SK-N-SH (cell line): ENCODE results near the gene ABHD4. TPM values are rescaled to one million over a fixed set of nuclear protein-coding genes. Genes with fewer than 3 reads are reported as not detected.

ENCODE experiments used
- CTCF ChIA-PET: fragments of 300-600, 350-600 bp; formaldehyde crosslinking; extraction: SDS; loops from one replicate; lab custom pipeline; 2021; lab: Yijun Ruan, JAX
- POLR2A ChIA-PET: fragments of 350-600 bp; sonication (Branson Sonifier 250); formaldehyde crosslinking; extraction: SDS; loops from one replicate; lab custom pipeline; 2020; ENCODE audit warnings: antibody characterized with exemption, inconsistent platforms; lab: Yijun Ruan, JAX
- DNase-seq: peaks from one replicate; pipeline ENCODE4 v3.0.0; 2012
- H2AFZ ChIP-seq: fragments of 200-600 bp; sonication (generic); 2 replicates; pipeline ENCODE4 v1.8.1; 2016; ENCODE audit warnings: antibody characterized with exemption, mild to moderate bottlenecking, low read depth
- H3F3A ChIP-seq: fragments of 200-600 bp; sonication (generic); replicated peaks from 2 replicates; pipeline ENCODE3; 2016; ENCODE audit warnings: antibody characterized with exemption, mild to moderate bottlenecking; ENCODE audit not compliant: insufficient read depth
- H3K27ac ChIP-seq, 2 experiments: fragments of 200-500 bp in 1 of 2; fragments of 200-600 bp in 1 of 2; sonication (Bioruptor generic) in 1 of 2; sonication (generic), shearing (Covaris generic) in 1 of 2; 2 replicates each; pipeline versions ENCODE4 v1.5.1 to v1.6.1; 2014 to 2016; ENCODE audit warnings: low read depth in 2 of 2, inconsistent platforms in 1 of 2, low read length in 1 of 2, mild to moderate bottlenecking in 1 of 2, mixed read lengths in 1 of 2
- H3K27me3 ChIP-seq: fragments of 200-600 bp; sonication (generic), shearing (Covaris generic); 2 replicates; pipeline ENCODE4 v1.6.1; 2016; ENCODE audit warnings: mixed run types; ENCODE audit not compliant: insufficient read depth
- H3K36me3 ChIP-seq, 2 experiments: fragments of 200-500 bp in 1 of 2; fragments of 200-600 bp in 1 of 2; sonication (Bioruptor generic) in 1 of 2; sonication (generic) in 1 of 2; replicated peaks in 1 of 2; 2 replicates each; pipeline versions ENCODE3 to v1.5.1; 2014 to 2016; ENCODE audit warnings: low read length in 1 of 2, mild to moderate bottlenecking in 1 of 2; ENCODE audit not compliant: insufficient read depth in 2 of 2, control insufficient read depth in 1 of 2
- H3K4me1 ChIP-seq, 2 experiments: fragments of 200-500 bp in 1 of 2; fragments of 200-600 bp in 1 of 2; sonication (Bioruptor generic) in 1 of 2; sonication (generic), shearing (Covaris generic) in 1 of 2; 2 replicates each; pipeline versions ENCODE4 v1.5.1 to v1.6.1; 2014 to 2016; ENCODE audit warnings: low read depth in 1 of 2, low read length in 1 of 2, mixed run types in 1 of 2; ENCODE audit not compliant: insufficient read depth in 2 of 2, control insufficient read depth in 1 of 2
- H3K4me2 ChIP-seq: fragments of 200-600 bp; sonication (generic), shearing (Covaris generic); 2 replicates; pipeline ENCODE4 v1.6.1; 2017; ENCODE audit warnings: mixed run types
- H3K4me3 ChIP-seq, 2 experiments: fragments of 200-500 bp in 1 of 2; fragments of 200-600 bp in 1 of 2; sonication (Bioruptor generic) in 1 of 2; sonication (generic), shearing (Covaris generic) in 1 of 2; 2 replicates each; pipeline versions ENCODE4 v1.5.1 to v1.8.1; 2014 to 2016; ENCODE audit warnings: low read depth in 2 of 2, inconsistent platforms in 1 of 2, low read length in 1 of 2, mild to moderate bottlenecking in 1 of 2, mixed read lengths in 1 of 2, moderate library complexity in 1 of 2
- H3K79me2 ChIP-seq: fragments of 200-600 bp; sonication (generic); 2 replicates; pipeline ENCODE4 v1.8.1; 2017; ENCODE audit warnings: mild to moderate bottlenecking; ENCODE audit not compliant: insufficient read depth
- H3K9ac ChIP-seq: fragments of 200-600 bp; sonication (generic); 2 replicates; pipeline ENCODE4 v1.6.1; 2017; ENCODE audit warnings: mixed run types
- H3K9me2 ChIP-seq: fragments of 200-600 bp; sonication (generic); 2 replicates; pipeline ENCODE4 v1.6.1; 2017; ENCODE audit warnings: mixed run types
- H3K9me3 ChIP-seq: fragments of 200-600 bp; sonication (generic); 2 replicates; pipeline ENCODE4 v1.6.1; 2017; ENCODE audit warnings: mixed run types, mild to moderate bottlenecking, moderate library complexity
- H4K20me1 ChIP-seq: fragments of 200-600 bp; sonication (generic); 2 replicates; pipeline ENCODE4 v1.6.1; 2017; ENCODE audit warnings: mild to moderate bottlenecking, mixed run types; ENCODE audit not compliant: insufficient read depth
- CHD2 ChIP-seq: fragments of 150-350 bp; IDR thresholded peaks from 2 replicates; pipeline ENCODE4 v1.6.1; 2018; ENCODE audit warnings: low read length; ENCODE audit not compliant: partially characterized antibody
- ELF1 ChIP-seq: IDR thresholded peaks from 2 replicates; pipeline ENCODE4 v1.4.0; 2012
- EP300 ChIP-seq, 2 experiments: IDR thresholded peaks; 2 replicates each; pipeline versions ENCODE4 v1.4.0 to v1.6.1; 2012; ENCODE audit warnings: borderline replicate concordance in 1 of 2, low read depth in 1 of 2, low read length in 1 of 2
- FOXM1 ChIP-seq: IDR thresholded peaks from 2 replicates; pipeline ENCODE4 v1.4.0; 2012; ENCODE audit warnings: low read depth, mild to moderate bottlenecking
- MXI1 ChIP-seq: IDR thresholded peaks from 2 replicates; pipeline ENCODE4 v1.6.1; 2012; ENCODE audit warnings: mild to moderate bottlenecking, low read depth, low read length, improper control_type of control experiment
- NFIC ChIP-seq: IDR thresholded peaks from 2 replicates; pipeline ENCODE4 v1.4.0; 2012; ENCODE audit warnings: borderline replicate concordance
- POLR2AphosphoS5 ChIP-seq: IDR thresholded peaks from 2 replicates; pipeline ENCODE4 v1.6.1; 2012; ENCODE audit warnings: low read depth, low read length
- RXRA ChIP-seq: IDR thresholded peaks from 2 replicates; pipeline ENCODE4 v1.4.0; 2012; ENCODE audit warnings: low read depth, mild to moderate bottlenecking, borderline replicate concordance
- SIN3A ChIP-seq: IDR thresholded peaks from 2 replicates; pipeline ENCODE4 v1.6.1; 2012; ENCODE audit warnings: low read depth, mild to moderate bottlenecking, low read length, moderate library complexity, borderline replicate concordance
- TEAD4 ChIP-seq: IDR thresholded peaks from 2 replicates; pipeline ENCODE4 v1.4.0; 2012; ENCODE audit warnings: mild to moderate bottlenecking, borderline replicate concordance; ENCODE audit not compliant: insufficient read depth
- WGBS: methylation state at CpG from one replicate; pipeline ENCODE4 v1.1.6; 2017; ENCODE audit warnings: low lambda C conversion rate; 5-methylcytosine and 5-hydroxymethylcytosine counted together
- polyA plus RNA-seq, 3 experiments: library from polyadenylated mRNA; depleted of rRNA; stranded (reverse); fragments of >200 nt; gene quantifications; 2 replicates each; pipeline ENCODE4 v1.2.3, GENCODE V29; 2012
- TF ChIP-seq, protein P1 (sequence below): IDR thresholded peaks from 2 replicates; pipeline ENCODE4 v1.4.0; 2012; ENCODE audit warnings: low read depth
- TF ChIP-seq, protein P2 (sequence below): fragments of 200-600 bp; sonication (generic); IDR thresholded peaks from 2 replicates; pipeline ENCODE4 v1.6.1; 2017; ENCODE audit warnings: antibody characterized with exemption, mild to moderate bottlenecking, moderate library complexity
- TF ChIP-seq, protein P3 (sequence below): IDR thresholded peaks from 2 replicates; pipeline ENCODE4 v1.4.0; 2012; ENCODE audit warnings: low read depth, borderline replicate concordance
- TF ChIP-seq, protein P4 (sequence below): fragments of 150-350 bp; IDR thresholded peaks from 2 replicates; pipeline ENCODE4 v1.6.1; 2017; ENCODE audit warnings: antibody characterized with exemption, low read length, low read depth, borderline replicate concordance

ABHD4 gene
- polyA plus RNA-seq, 1 of the 3 experiments (the other 2 are of a cell fraction), result 15.0 TPM

DNA sequence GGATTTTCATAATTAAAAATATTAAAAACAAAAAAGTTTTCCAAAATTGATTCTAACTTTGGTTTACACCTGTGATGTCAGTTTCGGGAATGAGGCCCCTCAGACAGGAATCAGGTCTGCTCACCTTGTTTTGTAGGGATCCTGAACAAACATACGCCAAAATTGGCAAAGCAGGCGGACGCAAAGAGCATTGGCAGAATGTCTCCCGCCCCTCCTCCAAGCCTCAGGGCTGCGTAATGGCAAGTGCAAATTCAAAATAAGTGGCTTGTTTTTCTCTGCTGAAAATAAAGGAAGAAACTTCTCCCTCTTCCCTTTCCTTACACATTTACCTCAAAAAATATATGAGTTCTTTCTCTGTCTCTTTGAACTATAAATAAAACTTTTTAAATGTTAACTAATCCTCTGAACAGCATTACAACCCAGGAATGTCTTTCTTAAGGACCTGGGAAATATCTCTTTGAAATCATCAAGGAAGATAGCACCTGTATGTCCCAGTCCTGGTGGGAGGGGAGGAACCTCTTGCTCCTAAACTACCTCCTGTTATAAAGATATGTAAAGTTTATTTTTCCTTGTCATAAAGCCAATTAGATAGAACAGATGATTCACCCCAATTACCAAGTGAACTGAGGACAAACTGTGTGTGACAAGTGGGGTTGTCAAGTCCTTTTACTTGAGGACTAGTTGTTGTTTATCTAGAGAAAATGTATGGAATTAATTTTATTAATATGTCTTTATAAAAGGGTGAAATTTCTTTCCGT is 29.6 kb downstream of the ABHD4 start:
- Histone ChIP-seq H3K4me1 (no peaks in the 10 kb centered on the region), H3K27ac (no peak overlapping the region), H3K4me3 (no peak overlapping the region), H3K9me2 (no peaks in the 10 kb centered on the region), H3K4me2 (no peak overlapping the region), H3K9ac (no peak overlapping the region), H3K9me3 (no peaks in the 10 kb centered on the region), H3K79me2 (no peaks in the 10 kb centered on the region), H2AFZ (no peak overlapping the region), H3K27me3 (peaks cover 31% of the 10 kb centered on the region; the same call in 1 of the 2 replicates), H4K20me1 (no peaks in the 10 kb centered on the region), H3F3A (no peaks in the 10 kb centered on the region), H3K36me3 (no peaks in the 10 kb centered on the region)
- CTCF ChIA-PET, result no interaction called here
- POLR2A ChIA-PET, result no interaction called here
- TF ChIP-seq, protein P1, sequence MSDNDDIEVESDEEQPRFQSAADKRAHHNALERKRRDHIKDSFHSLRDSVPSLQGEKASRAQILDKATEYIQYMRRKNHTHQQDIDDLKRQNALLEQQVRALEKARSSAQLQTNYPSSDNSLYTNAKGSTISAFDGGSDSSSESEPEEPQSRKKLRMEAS, result no peak
- TF ChIP-seq, protein P2, sequence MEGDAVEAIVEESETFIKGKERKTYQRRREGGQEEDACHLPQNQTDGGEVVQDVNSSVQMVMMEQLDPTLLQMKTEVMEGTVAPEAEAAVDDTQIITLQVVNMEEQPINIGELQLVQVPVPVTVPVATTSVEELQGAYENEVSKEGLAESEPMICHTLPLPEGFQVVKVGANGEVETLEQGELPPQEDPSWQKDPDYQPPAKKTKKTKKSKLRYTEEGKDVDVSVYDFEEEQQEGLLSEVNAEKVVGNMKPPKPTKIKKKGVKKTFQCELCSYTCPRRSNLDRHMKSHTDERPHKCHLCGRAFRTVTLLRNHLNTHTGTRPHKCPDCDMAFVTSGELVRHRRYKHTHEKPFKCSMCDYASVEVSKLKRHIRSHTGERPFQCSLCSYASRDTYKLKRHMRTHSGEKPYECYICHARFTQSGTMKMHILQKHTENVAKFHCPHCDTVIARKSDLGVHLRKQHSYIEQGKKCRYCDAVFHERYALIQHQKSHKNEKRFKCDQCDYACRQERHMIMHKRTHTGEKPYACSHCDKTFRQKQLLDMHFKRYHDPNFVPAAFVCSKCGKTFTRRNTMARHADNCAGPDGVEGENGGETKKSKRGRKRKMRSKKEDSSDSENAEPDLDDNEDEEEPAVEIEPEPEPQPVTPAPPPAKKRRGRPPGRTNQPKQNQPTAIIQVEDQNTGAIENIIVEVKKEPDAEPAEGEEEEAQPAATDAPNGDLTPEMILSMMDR, result no peak
- TF ChIP-seq, protein P3, sequence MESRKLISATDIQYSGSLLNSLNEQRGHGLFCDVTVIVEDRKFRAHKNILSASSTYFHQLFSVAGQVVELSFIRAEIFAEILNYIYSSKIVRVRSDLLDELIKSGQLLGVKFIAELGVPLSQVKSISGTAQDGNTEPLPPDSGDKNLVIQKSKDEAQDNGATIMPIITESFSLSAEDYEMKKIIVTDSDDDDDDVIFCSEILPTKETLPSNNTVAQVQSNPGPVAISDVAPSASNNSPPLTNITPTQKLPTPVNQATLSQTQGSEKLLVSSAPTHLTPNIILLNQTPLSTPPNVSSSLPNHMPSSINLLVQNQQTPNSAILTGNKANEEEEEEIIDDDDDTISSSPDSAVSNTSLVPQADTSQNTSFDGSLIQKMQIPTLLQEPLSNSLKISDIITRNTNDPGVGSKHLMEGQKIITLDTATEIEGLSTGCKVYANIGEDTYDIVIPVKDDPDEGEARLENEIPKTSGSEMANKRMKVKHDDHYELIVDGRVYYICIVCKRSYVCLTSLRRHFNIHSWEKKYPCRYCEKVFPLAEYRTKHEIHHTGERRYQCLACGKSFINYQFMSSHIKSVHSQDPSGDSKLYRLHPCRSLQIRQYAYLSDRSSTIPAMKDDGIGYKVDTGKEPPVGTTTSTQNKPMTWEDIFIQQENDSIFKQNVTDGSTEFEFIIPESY, result no peak
- TF ChIP-seq MXI1 (no peak), CHD2 (no peak), RXRA (no peak), TEAD4 (no peak), FOXM1 (no peak)
- DNase-seq, result no peak
- 52% methylated on average over 7 of the region's 7 CpGs for WGBS

DNA sequence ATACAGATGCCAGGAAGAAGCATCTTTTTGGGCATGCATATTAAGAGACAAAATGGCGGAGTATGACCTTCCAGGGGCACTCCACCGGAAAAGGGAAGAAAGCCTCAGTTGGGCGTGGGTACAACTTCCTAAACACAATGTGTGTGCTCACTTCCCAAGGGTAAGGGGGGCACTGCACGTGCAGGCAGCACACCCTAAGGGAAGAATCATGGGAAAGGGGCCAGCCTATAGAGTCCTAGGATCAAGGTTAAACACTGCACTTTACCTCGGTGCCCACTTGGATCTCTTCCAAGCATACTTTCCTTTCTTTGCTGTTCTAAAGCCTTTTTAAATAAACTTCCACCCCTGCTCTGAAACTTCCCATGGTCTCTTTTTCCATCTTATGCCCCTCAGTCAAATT is 31.3 kb downstream of the ABHD4 start:
- Histone ChIP-seq H3F3A (no peaks in the 10 kb centered on the region), H3K9me2 (no peaks in the 10 kb centered on the region), H3K9me3 (no peaks in the 10 kb centered on the region), H3K4me3 (no peak overlapping the region), H3K9ac (no peak overlapping the region), H3K36me3 (no peaks in the 10 kb centered on the region), H4K20me1 (no peaks in the 10 kb centered on the region), H3K27ac (no peak overlapping the region), H3K79me2 (no peaks in the 10 kb centered on the region), H2AFZ (no peak overlapping the region), H3K27me3 (peaks cover 36% of the 10 kb centered on the region; the same call in 1 of the 2 replicates), H3K4me2 (no peak overlapping the region), H3K4me1 (no peaks in the 10 kb centered on the region)
- WGBS, result 22% methylated on average over 4 of the region's 5 CpGs
- no peak for DNase-seq
- TF ChIP-seq TEAD4 (no peak), SIN3A (no peak), POLR2AphosphoS5 (no peak), EP300 (IDR thresholded peaks at IDR 0.05; ENCODE audit: borderline replicate concordance in 1 of 2, low read depth in 1 of 2, low read length in 1 of 2) (no peak), NFIC (no peak), RXRA (no peak), ELF1 (no peak)
- TF ChIP-seq, protein P4, sequence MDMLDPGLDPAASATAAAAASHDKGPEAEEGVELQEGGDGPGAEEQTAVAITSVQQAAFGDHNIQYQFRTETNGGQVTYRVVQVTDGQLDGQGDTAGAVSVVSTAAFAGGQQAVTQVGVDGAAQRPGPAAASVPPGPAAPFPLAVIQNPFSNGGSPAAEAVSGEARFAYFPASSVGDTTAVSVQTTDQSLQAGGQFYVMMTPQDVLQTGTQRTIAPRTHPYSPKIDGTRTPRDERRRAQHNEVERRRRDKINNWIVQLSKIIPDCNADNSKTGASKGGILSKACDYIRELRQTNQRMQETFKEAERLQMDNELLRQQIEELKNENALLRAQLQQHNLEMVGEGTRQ, result no peak
- TF ChIP-seq, protein P3, result no peak
- TF ChIP-seq, protein P1, result no peak
- ChIA-PET CTCF (interaction anchor here (1.1 kb wide), 1 partner anchor 59 kb away, joined by 3 read pairs; no protein-coding TSS in a partner anchor), POLR2A (no interaction called here)
